Fibroblast of lung (primary cell): ENCODE data around the gene COMMD7. TPM values are rescaled to one million over a fixed set of nuclear protein-coding genes. Genes with fewer than 3 reads are reported as not detected.

Source experiments
- DNase-seq, 2 donors: peaks; one replicate each; pipeline versions ENCODE4 v3.0.0 to v3.0.0-alpha.2; 2010; ENCODE audit warnings: low read depth in 2 of 2
- H2AFZ ChIP-seq: 2 replicates; pipeline ENCODE4 v1.5.1; 2012; ENCODE audit warnings: low read length, control low read depth, inconsistent platforms
- H3K27ac ChIP-seq: 2 replicates; pipeline ENCODE4 v1.5.1; 2011; ENCODE audit warnings: low read length, control low read depth; ENCODE audit not compliant: insufficient read depth
- H3K27me3 ChIP-seq: 2 replicates; pipeline ENCODE4 v1.5.1; 2011; ENCODE audit warnings: mild to moderate bottlenecking, low read length; ENCODE audit not compliant: control insufficient read depth, insufficient read depth
- H3K36me3 ChIP-seq: 2 replicates; pipeline ENCODE4 v1.5.1; 2011; ENCODE audit warnings: low read length; ENCODE audit not compliant: control insufficient read depth, insufficient read depth
- H3K4me1 ChIP-seq: 2 replicates; pipeline ENCODE4 v1.5.1; 2011; ENCODE audit warnings: low read length; ENCODE audit not compliant: control insufficient read depth, insufficient read depth; ENCODE audit errors: extremely low read depth
- H3K4me2 ChIP-seq: 2 replicates; pipeline ENCODE4 v1.5.1; 2011; ENCODE audit warnings: low read length, control low read depth; ENCODE audit not compliant: insufficient read depth; ENCODE audit errors: extremely low read depth
- H3K4me3 ChIP-seq, 4 experiments: fragments of 200-600 bp in 1 of 4; sonication (generic) in 1 of 4; replicated peaks in 1 of 4; 2 replicates each; pipeline ENCODE4 v1.5.1; 2011 to 2016; ENCODE audit warnings: low read length in 4 of 4, low read depth in 3 of 4, mild to moderate bottlenecking in 3 of 4, control low read depth in 2 of 4, inconsistent platforms in 1 of 4, mixed read lengths in 1 of 4; ENCODE audit not compliant: insufficient read depth in 1 of 4; ENCODE audit errors: control extremely low read depth in 1 of 4
- H3K79me2 ChIP-seq: 2 replicates; pipeline ENCODE4 v1.5.1; 2012; ENCODE audit warnings: mild to moderate bottlenecking, low read length, inconsistent platforms; ENCODE audit not compliant: control insufficient read depth, insufficient read depth
- H3K9ac ChIP-seq: 2 replicates; pipeline ENCODE4 v1.5.1; 2011; ENCODE audit warnings: mild to moderate bottlenecking, low read length, control low read depth; ENCODE audit not compliant: insufficient read depth
- H3K9me3 ChIP-seq: 2 replicates; pipeline ENCODE4 v1.5.1; 2012; ENCODE audit warnings: low read depth, low read length; ENCODE audit not compliant: control insufficient read depth, insufficient read depth
- H4K20me1 ChIP-seq: 2 replicates; pipeline ENCODE4 v1.5.1; 2011; ENCODE audit warnings: low read length; ENCODE audit not compliant: control insufficient read depth, insufficient read depth; ENCODE audit errors: extremely low read depth
- EZH2 ChIP-seq: IDR thresholded peaks from 2 replicates; pipeline ENCODE4 v1.5.1; 2012; ENCODE audit warnings: low read length, control low read depth, mild to moderate bottlenecking; ENCODE audit errors: missing control alignments
- polyA plus RNA-seq, 2 donors: library from polyadenylated mRNA; depleted of rRNA in 1 of 2; stranded (reverse) in 1 of 2; unstranded in 1 of 2; fragments of >200 nt; gene quantifications; 2 replicates each; pipeline ENCODE4 v1.2.1, GENCODE V29; 2011 to 2012; ENCODE audit warnings: missing spikeins in 1 of 2
- total RNA-seq: library from RNA; depleted of rRNA; stranded (reverse); fragments of >200 nt; gene quantifications from 2 replicates; pipeline ENCODE4 v1.2.1, GENCODE V29; 2014
- TF ChIP-seq, protein P1 (sequence below), 2 donors: IDR thresholded peaks in 1 of 2; conservative IDR thresholded peaks in 1 of 2; 1 replicate in 1 of 2; 2 replicates in 1 of 2; pipeline ENCODE4 v1.5.1; 2011 to 2012; ENCODE audit warnings: low read length in 2 of 2, control low read depth in 1 of 2, inconsistent platforms in 1 of 2, low read depth in 1 of 2, mild to moderate bottlenecking in 1 of 2

The COMMD7 gene
- total and polyA plus RNA-seq, 2 donors (not counting 1 experiment from before 2014, with no cell fraction given) = 39.6 to 68.5 TPM

DNA sequence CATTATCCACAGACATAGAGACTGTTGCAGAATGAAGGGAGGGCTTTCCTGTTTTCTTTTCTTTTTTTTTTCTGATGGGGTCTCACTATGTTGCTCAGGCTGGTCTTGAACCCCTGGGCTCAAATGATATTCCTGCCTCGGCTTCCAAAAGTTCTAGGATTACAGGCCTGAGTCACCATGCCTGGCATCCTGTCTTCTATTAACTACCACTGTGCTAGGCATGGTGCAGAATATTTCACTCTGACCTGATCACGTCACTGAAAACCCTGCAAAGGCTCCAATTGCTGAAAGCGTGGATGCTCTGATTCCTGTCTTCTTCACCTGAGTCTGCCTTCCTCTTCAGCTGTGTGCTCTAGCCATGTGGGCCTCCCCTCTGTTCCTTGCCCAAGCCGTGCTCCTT is 10.5 kb upstream of the COMMD7 start:
- no peak overlapping the region for H3K4me2 ChIP-seq
- H3K27ac ChIP-seq = no peak overlapping the region
- no peak overlapping the region for H3K9ac ChIP-seq
- H3K27me3 ChIP-seq = no peaks in the 10 kb centered on the region
- no peaks in the 10 kb centered on the region for H3K9me3 ChIP-seq
- TF ChIP-seq, protein P1, sequence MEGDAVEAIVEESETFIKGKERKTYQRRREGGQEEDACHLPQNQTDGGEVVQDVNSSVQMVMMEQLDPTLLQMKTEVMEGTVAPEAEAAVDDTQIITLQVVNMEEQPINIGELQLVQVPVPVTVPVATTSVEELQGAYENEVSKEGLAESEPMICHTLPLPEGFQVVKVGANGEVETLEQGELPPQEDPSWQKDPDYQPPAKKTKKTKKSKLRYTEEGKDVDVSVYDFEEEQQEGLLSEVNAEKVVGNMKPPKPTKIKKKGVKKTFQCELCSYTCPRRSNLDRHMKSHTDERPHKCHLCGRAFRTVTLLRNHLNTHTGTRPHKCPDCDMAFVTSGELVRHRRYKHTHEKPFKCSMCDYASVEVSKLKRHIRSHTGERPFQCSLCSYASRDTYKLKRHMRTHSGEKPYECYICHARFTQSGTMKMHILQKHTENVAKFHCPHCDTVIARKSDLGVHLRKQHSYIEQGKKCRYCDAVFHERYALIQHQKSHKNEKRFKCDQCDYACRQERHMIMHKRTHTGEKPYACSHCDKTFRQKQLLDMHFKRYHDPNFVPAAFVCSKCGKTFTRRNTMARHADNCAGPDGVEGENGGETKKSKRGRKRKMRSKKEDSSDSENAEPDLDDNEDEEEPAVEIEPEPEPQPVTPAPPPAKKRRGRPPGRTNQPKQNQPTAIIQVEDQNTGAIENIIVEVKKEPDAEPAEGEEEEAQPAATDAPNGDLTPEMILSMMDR (conservative IDR thresholded peaks at IDR 0.05 in 1 of 2, IDR thresholded peaks at IDR 0.05 in 1 of 2; ENCODE audit: low read depth in 1 of 2, low read length in 2 of 2) = no peak
- no peak for TF ChIP-seq EZH2
- peaks cover 10% of the 10 kb centered on the region for H3K4me1 ChIP-seq
- no peak overlapping the region for H3K4me3 ChIP-seq
- H2AFZ ChIP-seq = peak overlapping the region; percentile 26
- no peaks in the 10 kb centered on the region for H3K79me2 ChIP-seq
- no peak for DNase-seq
- no peaks in the 10 kb centered on the region for H3K36me3 ChIP-seq
- no peaks in the 10 kb centered on the region for H4K20me1 ChIP-seq

DNA sequence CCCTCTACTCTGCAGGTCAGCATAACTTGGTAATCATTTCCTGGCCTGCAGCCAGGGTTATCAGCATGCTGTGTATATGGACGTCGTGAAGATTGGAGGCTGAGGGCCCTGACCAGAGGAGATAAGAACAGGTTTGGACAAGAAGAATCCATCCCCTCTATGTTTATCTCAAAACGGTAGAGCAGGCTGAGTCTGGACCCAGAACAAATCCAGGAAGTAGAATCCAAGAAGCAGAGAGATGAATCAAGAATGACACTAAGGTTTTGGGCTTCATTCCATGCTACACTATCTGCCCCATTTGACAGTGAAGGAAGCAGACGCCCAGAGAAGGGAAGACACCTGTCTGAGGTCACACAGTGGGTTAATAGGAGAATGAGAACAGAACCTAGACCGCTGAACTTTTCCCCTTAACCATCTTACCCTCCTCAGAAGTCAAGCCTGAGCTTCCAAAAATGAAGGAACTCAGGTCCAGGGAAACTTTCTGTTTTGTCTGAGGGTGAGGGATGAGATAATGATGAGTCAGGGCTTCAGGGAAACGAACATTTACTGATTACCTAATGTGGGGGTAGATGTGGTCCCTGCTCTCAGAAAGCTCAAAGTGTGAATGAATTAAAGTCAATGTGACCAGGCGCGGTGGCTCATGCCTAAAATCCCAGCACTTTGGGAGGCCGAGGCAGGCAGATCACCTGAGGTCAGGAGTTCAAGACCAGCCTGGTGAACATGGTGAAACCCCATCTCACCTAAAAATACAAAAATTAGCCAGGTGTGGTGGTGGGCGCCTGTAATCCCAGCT is 9.4 kb upstream of the COMMD7 start:
- DNase-seq = peak; percentile 50 to 84
- Histone ChIP-seq H3K27ac (peak overlapping the region; percentile 57), H3K4me3 (no peak overlapping the region), H3K4me2 (peak overlapping the region; percentile 51), H2AFZ (peak overlapping the region; percentile 64), H3K9ac (no peak overlapping the region), H3K27me3 (no peaks in the 10 kb centered on the region), H4K20me1 (no peaks in the 10 kb centered on the region), H3K36me3 (no peaks in the 10 kb centered on the region), H3K4me1 (peaks cover 10% of the 10 kb centered on the region), H3K9me3 (no peaks in the 10 kb centered on the region), H3K79me2 (no peaks in the 10 kb centered on the region)
- TF ChIP-seq EZH2 = no peak
- TF ChIP-seq, protein P1 (conservative IDR thresholded peaks at IDR 0.05 in 1 of 2, IDR thresholded peaks at IDR 0.05 in 1 of 2; ENCODE audit: low read depth in 1 of 2, low read length in 2 of 2) = no peak

DNA sequence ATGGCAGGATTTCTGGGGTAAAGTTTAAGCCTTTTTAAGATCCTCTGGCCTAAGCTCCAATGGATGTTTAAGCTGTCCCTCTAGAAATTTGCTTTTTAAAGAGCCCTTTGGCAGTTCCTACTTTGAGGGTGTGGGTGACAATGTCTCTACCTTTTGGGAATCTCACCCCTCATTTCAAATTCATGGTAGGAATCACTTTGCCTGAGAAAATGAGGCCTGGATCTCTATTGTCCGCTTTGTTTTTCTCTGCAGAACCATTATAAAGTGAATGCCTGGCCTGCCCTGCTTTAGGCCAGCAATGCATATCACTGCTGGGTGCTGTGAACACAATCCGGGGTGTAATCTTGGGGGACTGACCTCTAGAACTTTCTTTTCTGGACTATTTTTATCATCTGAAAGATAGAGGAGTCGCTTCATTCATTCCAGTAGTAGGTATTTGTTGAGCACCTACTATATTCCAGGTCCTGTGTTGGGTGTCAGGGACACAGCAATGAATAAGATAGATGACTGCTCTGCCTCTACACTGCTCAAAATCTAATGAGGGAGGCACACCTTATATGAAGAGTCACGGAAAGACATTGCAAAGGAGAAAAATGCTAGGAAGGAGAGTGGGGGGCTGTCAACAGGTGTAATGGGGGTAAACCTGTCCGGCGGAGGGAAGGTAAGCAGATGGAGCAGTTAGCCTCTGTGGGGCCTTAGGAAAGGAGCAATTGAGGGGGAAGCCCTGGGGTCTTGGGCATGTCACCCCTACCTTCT is 8.6 kb upstream of the COMMD7 start:
- Histone ChIP-seq H4K20me1 (no peaks in the 10 kb centered on the region), H3K79me2 (no peaks in the 10 kb centered on the region), H3K4me3 (no peak overlapping the region), H2AFZ (no peak overlapping the region), H3K36me3 (no peaks in the 10 kb centered on the region), H3K4me1 (peaks cover 10% of the 10 kb centered on the region), H3K27me3 (no peaks in the 10 kb centered on the region), H3K9me3 (no peaks in the 10 kb centered on the region), H3K9ac (no peak overlapping the region), H3K4me2 (peak overlapping the region; percentile 51), H3K27ac (peak overlapping the region; percentile 57)
- TF ChIP-seq, protein P1 (conservative IDR thresholded peaks at IDR 0.05 in 1 of 2, IDR thresholded peaks at IDR 0.05 in 1 of 2; ENCODE audit: low read depth in 1 of 2, low read length in 2 of 2) = no peak
- TF ChIP-seq EZH2 = no peak
- DNase-seq = no peak
